ENCODE results near the gene ATP6V1C2.

DNA sequence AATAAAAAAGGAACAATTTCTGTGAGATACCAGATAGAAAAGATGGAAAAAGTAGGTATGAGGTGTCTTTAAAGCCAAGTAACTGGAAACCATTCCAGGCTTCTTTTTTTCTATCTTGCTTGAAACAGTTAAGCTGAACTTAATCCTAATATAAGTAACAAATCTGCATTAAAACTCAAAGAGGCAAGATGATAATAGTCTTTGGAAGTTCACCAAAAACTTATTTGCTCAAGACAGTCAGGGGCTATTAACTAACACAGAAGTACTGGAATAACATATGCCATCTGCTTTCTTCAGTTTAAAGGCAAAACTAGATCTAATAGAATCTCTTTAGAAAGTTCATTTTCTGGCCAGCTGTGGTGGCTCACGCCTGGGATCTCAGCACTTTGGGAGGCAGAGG lies 72.4 kb downstream of the ATP6V1C2 start:
- TF ChIP-seq POLR2A (IDR thresholded peaks at IDR 0.05) (no peak), CTCF (IDR thresholded peaks at IDR 0.05) (no peak)
